ELF-1 (cell line): ENCODE results near the gene PAPLN.
A peak's percentile ranks its signal among the peaks of the same experiment; 100 is the strongest.

Experiments used
- DNase-seq: peaks from one replicate; pipeline ENCODE4 v3.0.0-alpha.2; 2016; ENCODE audit warnings: low read depth, low spot score

The PAPLN gene

GRCh38 chr14:73259837-73260236 lies 22.5 kb downstream of the PAPLN start:
- DNase-seq: no peak

- DNase-seq: no peak
Measured at GRCh38 chr14:73260574-73260973, 23.3 kb downstream of the PAPLN start.

GRCh38 chr14:73261075-73261474 lies 23.8 kb downstream of the PAPLN start:
- no peak for DNase-seq

GRCh38 chr14:73261520-73262426 lies 24.5 kb downstream of the PAPLN start:
- DNase-seq: no peak

GRCh38 chr14:73262427-73263183 lies 25.3 kb downstream of the PAPLN start:
- no peak for DNase-seq

GRCh38 chr14:73263606-73264005 lies 26.3 kb downstream of the PAPLN start:
- no peak for DNase-seq

GRCh38 chr14:73264080-73264884 lies 27.0 kb downstream of the PAPLN start:
- DNase-seq: no peak

- no peak for DNase-seq
Measured at GRCh38 chr14:73264885-73265720, 27.8 kb downstream of the PAPLN start.

GRCh38 chr14:73265721-73266046 lies 28.4 kb downstream of the PAPLN start:
- no peak for DNase-seq

- no peak for DNase-seq
Measured at GRCh38 chr14:73266317-73266716, 29.0 kb downstream of the PAPLN start.

- DNase-seq: no peak
Measured at GRCh38 chr14:73267474-73267873, 30.2 kb downstream of the PAPLN start.

GRCh38 chr14:73269729-73270531 lies 32.6 kb downstream of the PAPLN start:
- DNase-seq: peak; percentile 58

- DNase-seq: no peak
Measured at GRCh38 chr14:73272393-73272792, 35.1 kb downstream of the PAPLN start.

GRCh38 chr14:73273799-73274198 lies 36.5 kb downstream of the PAPLN start:
- no peak for DNase-seq

- no peak for DNase-seq
Measured at GRCh38 chr14:73276836-73277235, 39.5 kb downstream of the PAPLN start.

GRCh38 chr14:73277376-73277775 lies 40.1 kb downstream of the PAPLN start:
- no peak for DNase-seq

- no peak for DNase-seq
Measured at GRCh38 chr14:73280903-73281302, 43.6 kb downstream of the PAPLN start.

GRCh38 chr14:73283608-73284379 lies 46.5 kb downstream of the PAPLN start:
- DNase-seq: peak; percentile 52

GRCh38 chr14:73285979-73286378 lies 48.7 kb downstream of the PAPLN start:
- DNase-seq: no peak

- no peak for DNase-seq
Measured at GRCh38 chr14:73286598-73286997, 49.3 kb downstream of the PAPLN start.
